GM18498 (cell line): Measurements from ENCODE around the gene TMC6.
"Not testable (repeated sequence)": the region's sequence is repeated elsewhere in the genome, so short reads cannot be mapped to it uniquely, and the experiment has no call there.

Experiments used
- ATAC-seq: cut with Tn5 transposase; IDR thresholded peaks from one replicate; pipeline ENCODE4 v1.9.1; 2021; ENCODE audit warnings: mild to moderate bottlenecking, moderate library complexity; ENCODE audit not compliant: unreplicated experiment

Gene TMC6, protein sequence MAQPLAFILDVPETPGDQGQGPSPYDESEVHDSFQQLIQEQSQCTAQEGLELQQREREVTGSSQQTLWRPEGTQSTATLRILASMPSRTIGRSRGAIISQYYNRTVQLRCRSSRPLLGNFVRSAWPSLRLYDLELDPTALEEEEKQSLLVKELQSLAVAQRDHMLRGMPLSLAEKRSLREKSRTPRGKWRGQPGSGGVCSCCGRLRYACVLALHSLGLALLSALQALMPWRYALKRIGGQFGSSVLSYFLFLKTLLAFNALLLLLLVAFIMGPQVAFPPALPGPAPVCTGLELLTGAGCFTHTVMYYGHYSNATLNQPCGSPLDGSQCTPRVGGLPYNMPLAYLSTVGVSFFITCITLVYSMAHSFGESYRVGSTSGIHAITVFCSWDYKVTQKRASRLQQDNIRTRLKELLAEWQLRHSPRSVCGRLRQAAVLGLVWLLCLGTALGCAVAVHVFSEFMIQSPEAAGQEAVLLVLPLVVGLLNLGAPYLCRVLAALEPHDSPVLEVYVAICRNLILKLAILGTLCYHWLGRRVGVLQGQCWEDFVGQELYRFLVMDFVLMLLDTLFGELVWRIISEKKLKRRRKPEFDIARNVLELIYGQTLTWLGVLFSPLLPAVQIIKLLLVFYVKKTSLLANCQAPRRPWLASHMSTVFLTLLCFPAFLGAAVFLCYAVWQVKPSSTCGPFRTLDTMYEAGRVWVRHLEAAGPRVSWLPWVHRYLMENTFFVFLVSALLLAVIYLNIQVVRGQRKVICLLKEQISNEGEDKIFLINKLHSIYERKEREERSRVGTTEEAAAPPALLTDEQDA

DNA sequence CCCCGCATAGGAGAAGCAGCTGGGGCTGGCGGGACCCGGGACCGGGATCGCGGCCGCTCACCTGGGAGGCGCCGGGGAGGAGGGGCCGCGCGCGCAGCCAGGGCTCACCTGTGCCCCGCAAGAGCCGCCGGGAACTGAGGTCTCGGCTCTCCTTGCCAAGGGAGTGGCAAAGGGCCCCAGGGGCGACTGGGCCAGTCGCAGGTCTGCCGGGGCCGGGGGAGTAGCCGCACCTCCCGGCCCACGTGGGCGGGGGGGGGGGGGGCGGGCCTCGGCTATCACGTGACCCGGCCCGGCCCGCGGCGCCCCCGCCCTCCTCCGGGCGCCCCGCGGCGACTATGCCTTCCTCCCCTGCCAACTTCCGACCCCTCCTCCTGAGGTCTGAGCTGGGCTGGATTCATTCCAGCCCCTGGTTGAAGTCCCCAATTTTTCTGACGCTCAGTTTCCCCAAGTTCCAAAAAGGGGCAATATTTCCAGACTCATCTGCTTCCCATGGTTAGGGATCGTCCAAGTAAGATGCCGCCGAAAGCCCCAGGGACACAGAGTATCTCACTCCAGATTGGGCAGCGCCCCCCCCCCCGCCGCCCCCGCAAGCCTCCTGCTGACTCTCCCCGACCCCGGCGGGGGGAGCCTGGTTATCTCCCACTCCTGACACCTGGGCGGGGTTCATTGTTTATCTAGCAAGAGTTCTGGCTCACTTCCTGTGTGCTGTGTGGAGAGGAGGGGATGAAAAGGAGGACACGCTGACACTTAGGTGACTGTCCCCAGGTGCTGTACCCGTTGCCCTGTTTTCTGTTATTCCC, at the start of gene TMC6:
Gene TMC6 (minus strand): TSS at position 205 of the 800 bp plus-strand sequence. CDS start 1,923 bp downstream, outside the sequence.
- ATAC-seq: no peak

DNA sequence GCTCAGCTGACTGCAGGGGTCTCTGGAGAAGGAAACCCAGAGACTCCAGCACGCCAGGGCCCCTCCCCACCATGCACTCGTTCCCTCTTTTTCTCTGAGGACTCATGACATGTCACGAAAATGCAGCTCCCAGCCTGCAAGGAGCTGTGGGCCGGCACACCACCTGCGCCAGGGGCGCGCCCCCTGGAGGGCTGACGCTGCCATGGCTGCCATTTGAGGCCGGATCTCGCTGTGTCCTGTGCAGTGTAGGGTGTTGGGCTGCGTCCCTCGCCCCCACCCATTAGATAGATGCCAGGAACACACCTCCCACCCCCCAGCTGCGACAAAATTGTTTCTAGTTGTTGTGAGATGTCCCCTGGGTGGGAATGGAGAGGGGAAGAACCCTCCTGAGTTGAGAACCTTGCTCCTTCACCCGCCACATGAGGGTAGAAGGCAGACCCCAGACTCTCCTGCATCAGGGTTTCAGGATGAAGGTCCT, 48.0 kb upstream of the TMC6 start:
- ATAC-seq: no peak

DNA sequence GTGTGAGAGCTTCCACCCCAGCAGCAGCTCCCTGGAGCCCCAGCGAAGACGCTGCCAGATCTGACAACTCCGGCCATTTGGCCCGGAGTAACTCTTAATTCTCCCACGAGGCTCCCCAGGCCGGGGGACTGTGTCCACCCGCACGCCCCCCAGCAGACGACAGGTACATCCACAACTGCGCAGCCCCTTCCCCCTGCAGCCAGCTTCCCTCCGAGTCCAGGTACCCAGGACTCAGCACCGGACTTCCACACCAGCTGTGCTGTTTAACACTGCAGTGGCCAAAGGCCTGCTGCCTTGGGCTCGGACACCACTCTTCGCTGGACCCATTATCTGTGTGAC, 47.1 kb upstream of the TMC6 start:
- ATAC-seq: no peak

DNA sequence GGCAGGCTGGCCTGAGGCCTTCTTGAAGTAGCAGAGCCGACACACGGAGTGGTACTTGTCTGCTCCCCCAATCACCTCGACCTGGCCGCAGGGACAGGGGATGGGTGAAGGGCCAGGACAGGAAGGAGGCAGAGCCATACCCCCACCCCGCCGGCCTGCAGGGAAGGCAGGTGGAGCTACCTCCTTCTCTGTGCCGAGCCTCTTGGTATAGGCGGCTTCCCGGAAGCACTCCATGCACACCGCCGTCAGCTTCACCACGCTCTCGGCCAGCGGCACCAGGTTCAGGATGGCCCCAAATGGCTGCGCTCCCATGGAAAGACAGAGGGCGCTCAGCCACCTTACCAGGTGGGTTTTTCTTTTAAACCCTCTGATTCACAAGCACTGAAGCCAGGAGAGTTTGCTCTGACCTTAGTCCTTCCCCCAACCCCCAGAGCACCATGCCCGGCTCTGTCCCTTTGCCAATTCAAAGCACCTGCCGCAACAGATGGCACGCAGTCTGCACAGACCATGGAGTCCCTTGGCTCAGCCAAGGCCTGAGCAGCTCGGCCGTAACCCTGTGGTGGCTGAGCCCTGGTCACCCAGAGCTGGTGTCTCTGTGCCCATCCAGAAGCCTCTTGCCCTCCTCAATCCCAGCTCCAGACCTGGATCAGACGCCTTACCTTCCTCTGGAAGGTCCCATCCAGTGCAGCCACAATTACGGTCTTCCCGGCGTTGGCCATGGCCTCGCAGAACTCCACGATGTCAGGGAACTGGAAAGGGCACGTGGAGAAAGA, 46.5 kb upstream of the TMC6 start:
- no peak for ATAC-seq

DNA sequence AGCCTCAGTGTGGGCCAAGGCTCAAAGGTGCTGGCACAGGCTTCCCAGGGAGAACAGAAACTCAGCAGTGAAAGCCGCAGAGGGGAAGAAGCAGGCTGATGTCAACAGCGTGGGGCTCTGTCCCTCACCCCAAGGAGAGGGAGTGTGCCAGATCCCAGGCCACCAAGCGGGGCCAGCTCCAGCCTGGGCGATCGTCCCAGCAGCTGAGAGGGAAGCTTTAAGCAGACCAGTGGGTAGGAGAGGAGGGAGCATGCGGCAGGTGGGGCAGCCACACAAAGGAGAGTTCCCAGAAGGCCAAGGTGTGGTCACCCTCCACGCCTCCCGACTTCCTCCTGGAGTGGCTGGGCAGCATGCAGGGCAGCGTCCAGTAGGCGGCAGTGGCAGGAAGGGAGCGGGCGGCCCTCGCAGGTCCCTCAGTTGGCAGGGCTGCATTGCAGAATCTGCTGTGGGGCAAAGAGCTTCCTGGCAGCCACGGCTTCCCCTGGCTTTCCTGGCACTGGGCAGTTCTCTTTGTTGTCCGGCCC, 45.9 kb upstream of the TMC6 start:
- ATAC-seq: no peak

DNA sequence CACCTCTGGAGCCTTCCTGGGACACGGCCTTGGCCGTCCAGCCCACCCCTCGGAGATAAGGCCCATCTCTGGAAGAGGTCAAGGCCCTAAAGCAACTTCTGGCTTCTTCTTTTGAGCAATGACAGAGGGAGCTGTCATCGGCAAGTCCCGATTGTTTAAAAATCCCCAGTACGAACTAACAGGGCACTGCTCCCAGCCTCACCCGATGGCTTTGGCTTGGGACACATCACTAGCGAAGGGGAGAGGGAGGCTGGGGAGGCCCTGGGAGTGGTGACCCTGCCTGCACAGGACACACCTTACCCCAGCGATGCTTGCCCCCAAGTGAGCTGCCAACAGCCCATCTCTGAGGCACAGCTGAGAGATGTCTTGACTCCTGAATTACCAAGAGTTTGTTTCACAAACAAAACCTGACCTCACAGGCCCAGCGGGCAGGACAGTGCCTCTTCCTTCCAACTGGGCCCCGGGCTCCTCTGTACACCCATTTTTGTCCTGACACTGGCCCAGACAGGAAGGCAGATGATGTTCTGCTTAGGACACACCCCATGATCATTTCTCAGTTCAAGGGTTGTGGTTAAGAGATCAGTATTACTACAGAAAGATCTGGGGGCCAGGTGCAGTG, 44.7 kb upstream of the TMC6 start:
- no peak for ATAC-seq

DNA sequence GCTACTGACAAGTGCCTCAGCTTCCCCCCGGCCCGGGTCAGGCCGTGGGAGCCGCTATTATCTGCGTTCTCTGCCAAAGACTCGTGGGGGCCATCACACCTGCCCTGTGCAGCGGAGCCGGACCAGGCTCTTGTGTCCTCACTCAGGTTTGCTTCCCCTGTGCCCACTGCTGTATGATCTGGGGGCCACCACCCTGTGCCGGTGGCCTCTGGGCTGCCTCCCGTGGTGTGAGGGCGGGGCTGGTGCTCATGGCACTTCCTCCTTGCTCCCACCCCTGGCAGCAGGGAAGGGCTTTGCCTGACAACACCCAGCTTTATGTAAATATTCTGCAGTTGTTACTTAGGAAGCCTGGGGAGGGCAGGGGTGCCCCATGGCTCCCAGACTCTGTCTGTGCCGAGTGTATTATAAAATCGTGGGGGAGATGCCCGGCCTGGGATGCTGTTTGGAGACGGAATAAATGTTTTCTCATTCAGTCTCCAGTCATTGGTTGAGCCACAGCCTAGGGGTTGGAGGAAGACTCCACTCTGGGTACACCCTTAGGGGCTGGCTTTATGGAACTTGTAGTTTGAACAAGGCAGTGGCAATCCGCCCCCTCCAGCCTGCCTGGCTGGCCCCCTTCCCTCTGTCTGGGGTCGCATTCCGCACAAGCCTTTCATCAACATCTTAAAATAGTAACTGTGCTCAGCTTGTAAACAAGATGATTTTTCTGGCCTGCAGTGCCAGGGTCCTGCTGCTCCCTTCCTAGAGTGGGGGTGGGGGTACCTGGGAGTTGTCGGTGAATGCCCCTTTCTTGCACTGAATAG, 43.9 kb upstream of the TMC6 start:
- ATAC-seq: no peak

DNA sequence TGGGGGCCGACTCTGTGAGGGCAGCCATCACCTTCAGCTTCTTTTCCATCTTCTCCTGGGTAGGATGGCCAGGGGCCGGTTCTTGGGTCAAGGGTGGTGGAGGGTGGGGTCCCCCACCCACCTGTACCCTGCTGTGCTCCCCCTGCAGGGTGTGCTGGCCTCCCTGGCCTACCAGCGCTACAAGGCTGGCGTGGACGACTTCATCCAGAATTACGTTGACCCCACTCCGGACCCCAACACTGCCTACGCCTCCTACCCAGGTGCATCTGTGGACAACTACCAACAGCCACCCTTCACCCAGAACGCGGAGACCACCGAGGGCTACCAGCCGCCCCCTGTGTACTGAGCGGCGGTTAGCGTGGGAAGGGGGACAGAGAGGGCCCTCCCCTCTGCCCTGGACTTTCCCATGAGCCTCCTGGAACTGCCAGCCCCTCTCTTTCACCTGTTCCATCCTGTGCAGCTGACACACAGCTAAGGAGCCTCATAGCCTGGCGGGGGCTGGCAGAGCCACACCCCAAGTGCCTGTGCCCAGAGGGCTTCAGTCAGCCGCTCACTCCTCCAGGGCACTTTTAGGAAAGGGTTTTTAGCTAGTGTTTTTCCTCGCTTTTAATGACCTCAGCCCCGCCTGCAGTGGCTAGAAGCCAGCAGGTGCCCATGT, 43.2 kb upstream of the TMC6 start:
- not testable (repeated sequence) for ATAC-seq

DNA sequence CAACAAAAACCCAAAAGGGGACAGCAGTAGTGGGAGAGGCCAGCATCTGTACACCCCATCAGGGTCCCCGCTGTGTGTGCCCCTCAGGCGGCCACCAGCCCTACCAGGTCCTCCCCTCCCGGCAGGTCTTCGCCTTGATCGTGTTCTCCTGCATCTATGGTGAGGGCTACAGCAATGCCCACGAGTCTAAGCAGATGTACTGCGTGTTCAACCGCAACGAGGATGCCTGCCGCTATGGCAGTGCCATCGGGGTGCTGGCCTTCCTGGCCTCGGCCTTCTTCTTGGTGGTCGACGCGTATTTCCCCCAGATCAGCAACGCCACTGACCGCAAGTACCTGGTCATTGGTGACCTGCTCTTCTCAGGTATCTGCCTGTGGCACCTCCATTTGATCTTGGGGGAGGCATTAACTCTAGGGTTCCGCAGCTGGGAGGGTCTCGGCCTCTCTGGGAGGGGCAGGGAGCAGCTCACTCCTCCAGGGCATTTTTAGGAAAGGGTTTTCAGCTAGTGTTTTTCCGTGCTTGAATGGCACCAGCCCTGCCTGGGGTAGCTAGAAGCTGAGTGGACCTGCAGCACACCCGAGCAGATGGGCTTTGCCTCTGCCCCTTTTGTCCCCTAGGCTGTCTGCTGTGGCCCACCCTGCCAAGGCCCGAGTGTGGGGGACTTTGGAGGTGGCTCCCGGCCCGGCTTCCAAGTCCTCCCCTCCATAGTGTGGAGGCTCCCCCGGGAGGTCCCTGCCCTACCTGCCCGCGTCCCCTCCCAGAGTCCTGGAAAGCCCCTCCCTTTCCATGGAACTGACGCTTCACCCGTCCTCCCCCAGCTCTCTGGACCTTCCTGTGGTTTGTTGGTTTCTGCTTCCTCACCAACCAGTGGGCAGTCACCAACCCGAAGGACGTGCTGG, 42.4 kb upstream of the TMC6 start:
- no peak for ATAC-seq

DNA sequence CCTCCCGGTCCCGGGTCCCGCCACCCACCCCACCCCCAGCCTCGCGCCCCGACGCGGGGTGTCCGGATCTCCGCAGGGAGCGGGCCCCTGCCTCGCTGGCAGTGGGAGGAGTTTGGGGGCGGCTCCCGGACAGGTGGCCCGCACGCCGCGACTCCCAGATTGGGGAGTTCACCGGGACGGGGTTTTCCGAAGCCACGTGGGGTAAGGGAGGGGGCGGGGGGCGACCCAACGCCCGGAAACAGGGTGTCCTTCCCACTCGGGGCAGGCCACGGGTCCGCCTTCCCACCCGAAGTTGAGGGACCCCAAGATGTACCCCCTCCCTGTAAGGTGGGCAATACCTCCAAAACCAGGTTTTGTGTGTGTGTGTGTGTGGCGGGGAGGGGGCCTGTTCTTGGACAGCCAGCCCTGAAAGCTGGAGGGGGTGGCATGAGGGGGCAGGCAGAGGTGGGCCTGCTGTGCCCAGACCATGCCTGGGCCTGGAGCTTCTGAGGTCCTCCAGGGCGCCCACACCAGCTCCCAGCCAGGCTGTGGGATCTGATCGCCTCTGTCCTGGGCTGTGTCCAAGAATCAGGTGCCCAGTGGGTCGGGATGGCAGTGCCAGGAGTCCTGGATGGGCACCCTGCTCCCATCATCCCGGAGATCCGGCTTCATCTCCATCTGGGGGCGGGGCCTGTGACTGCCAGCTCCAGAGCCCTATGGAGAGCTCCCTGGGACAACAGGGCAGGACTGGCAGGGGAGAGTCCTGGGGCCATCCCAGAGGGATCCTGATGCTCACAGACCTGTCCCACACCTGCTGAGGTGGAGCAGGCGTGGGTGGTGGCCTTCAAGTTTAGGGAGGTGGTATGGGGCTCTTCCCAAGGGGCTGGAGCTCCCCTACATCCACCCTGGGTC, 40.6 kb upstream of the TMC6 start:
- peak; percentile 24 for ATAC-seq

DNA sequence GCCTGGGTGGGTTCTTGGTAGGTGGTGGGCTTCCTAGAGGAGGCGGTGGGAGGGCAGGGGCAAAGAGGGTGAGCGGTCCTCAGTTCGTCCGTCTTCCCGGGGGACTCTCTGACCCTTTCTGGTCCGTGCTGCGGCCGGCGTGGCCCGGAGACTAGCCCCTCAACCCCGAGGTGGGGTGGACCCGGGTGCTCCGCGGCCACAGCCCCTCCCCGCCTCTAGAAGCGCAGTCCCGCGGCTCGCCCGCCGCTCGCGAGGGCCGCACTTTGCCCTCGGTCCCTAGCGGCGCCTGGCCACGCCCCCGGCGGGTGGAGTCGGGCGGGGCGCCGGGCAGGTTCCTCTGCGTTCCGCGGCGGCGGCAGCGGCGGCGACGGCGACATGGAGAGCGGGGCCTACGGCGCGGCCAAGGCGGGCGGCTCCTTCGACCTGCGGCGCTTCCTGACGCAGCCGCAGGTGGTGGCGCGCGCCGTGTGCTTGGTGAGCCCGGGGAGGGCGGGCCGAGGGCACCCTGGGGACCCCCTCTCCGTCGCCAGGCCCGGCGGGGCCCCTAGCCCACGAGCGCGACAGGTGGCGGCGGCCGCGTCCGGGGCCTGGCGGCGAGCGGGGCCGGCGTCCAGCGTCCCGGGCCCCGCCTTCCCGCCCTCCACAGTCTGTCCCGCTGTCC, 39.8 kb upstream of the TMC6 start, which contains the start of gene SYNGR2:
Gene SYNGR2 (plus strand): TSS at position 340 of the 661 bp plus-strand sequence. CDS start 36 bp downstream, at position 376.
- peak; percentile 62 for ATAC-seq

DNA sequence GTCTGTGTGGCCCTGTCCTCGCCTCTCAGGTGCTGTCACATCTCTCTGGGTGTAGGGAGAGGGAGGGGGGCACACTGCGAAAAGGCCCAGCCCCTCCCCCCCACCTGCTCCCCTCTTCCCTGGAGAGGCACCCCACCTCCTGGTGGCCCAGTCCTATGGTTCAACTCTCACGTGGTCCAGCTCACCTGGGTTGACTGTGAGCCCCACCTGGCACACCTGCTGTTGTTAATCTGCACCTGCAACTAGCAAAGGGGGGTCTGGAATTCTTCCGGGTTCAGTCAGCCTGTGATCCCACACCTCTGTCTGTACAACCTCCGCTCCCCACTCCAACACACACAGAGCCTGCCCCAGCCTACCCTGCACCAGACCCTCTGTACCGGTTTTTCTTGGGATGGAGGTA, 37.9 kb upstream of the TMC6 start:
- ATAC-seq: no peak

DNA sequence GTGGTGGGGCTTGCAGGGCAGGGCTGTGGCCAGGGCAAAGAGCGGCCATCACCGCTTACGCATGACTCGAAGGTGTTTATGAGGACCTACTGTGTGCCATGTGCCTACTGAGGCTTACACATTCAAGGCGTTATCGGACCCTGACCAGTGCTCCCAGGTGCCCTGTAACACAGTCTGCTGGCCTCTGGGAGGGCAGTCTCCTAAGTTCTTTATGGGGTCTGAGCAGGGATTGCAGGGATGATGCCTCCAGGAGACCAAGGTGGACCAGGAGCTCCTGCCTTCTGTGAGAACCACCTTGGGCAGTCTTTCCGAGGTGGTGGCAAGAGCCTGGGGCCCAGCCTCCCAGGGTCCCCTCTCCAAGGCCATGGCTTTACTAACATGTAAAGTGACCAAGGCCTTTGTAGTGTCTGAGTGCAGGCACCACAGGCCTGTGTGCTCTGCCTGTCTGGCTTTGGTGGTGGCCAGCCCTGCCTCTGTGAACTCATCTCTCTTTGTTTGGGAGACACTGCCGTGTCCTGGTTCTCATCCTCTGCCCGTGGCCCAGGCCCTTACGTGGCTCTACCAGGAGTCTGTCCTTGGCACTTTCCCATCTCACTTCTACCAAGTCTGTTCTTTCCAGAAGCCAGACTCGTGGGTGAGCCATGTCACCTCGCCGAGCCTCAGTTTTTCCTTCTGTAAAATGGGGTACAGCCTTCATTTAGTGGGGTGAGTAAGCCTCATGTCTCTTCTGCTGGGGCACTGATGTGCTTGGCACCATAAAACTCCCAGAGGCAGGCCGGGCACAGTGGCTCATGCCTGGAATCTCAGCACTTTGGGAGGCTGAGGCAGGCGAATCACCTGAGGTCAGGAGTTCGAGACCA, 36.4 kb upstream of the TMC6 start:
- ATAC-seq: no peak

DNA sequence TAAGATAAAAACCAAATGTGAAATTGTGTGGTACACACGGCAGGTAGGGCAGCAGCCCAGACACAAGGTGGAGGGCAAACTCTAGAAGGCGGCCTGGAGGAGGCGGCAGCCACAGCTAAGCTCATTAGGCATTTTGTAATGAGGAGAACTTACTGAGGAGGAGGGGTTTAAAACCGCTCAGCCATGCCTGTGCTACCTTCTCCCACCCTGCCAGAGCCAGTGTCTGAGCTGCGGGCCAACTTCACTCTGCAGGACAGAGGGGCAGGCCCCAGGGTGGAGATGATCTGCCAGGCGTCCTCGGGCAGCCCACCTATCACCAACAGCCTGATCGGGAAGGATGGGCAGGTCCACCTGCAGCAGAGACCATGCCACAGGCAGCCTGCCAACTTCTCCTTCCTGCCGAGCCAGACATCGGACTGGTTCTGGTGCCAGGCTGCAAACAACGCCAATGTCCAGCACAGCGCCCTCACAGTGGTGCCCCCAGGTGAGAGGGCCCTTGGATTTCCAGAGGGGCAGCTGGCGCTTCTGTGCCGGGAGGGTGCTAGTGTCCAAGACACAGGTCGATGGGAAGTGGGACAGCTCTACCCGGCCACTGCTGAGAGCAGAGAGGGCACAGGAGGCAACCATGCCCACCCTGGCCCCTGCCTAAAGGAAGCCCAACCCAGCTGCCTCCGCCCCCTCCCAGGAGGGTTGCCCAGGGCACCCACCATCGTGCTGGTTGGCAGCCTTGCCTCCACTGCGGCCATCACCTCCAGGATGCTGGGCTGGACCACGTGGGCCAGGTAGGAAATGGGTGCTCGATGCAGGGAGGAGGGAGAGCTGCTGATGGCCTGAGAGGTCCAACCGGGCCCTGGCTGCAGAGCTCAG, 35.6 kb upstream of the TMC6 start:
- no peak for ATAC-seq
